Activated CD4-positive, alpha-beta T cell treated with anti-CD3 and anti-CD28 coated beads for 48 hours (primary cell): ENCODE data around the gene NOSIP.

Source experiments
- DNase-seq: peaks from one replicate; pipeline ENCODE4 v3.0.0-alpha.2; 2020

Gene NOSIP

GRCh38 chr19:49544154-49544553 is 36.2 kb downstream of the NOSIP start:
- no peak for DNase-seq

GRCh38 chr19:49543032-49543431 is 37.3 kb downstream of the NOSIP start:
- DNase-seq = no peak

- DNase-seq = no peak
Observed at GRCh38 chr19:49542446-49542845, 37.9 kb downstream of the NOSIP start.

GRCh38 chr19:49541914-49542313 is 38.4 kb downstream of the NOSIP start:
- no peak for DNase-seq

GRCh38 chr19:49539192-49539952 is 41.0 kb downstream of the NOSIP start:
- no peak for DNase-seq

- DNase-seq = no peak
Observed at GRCh38 chr19:49538643-49539042, 41.7 kb downstream of the NOSIP start.

- no peak for DNase-seq
Observed at GRCh38 chr19:49536921-49537462, 43.4 kb downstream of the NOSIP start.

GRCh38 chr19:49534632-49535385 is 45.5 kb downstream of the NOSIP start:
- DNase-seq = no peak

GRCh38 chr19:49533551-49534488 is 46.5 kb downstream of the NOSIP start:
- peak; percentile 88 for DNase-seq

GRCh38 chr19:49530708-49531107 is 49.6 kb downstream of the NOSIP start:
- no peak for DNase-seq

GRCh38 chr19:49528211-49528771 is 52.1 kb downstream of the NOSIP start:
- no peak for DNase-seq

- no peak for DNase-seq
Observed at GRCh38 chr19:49524812-49525455, 55.4 kb downstream of the NOSIP start.

GRCh38 chr19:49520705-49521319 is 59.5 kb downstream of the NOSIP start:
- DNase-seq = no peak

GRCh38 chr19:49518033-49518432 is 62.3 kb downstream of the NOSIP start:
- DNase-seq = no peak

- no peak for DNase-seq
Observed at GRCh38 chr19:49515767-49516166, 64.6 kb downstream of the NOSIP start.

- no peak for DNase-seq
Observed at GRCh38 chr19:49514151-49514550, 66.2 kb downstream of the NOSIP start.

- DNase-seq = no peak
Observed at GRCh38 chr19:49513746-49514118, 66.6 kb downstream of the NOSIP start.

- DNase-seq = peak; percentile 40
Observed at GRCh38 chr19:49512970-49513745, 67.2 kb downstream of the NOSIP start.

- DNase-seq = no peak
Observed at GRCh38 chr19:49507803-49508494, 72.4 kb downstream of the NOSIP start.

GRCh38 chr19:49506575-49507105 is 73.7 kb downstream of the NOSIP start:
- DNase-seq = peak; percentile 82
